ENCODE data around the gene PCNX1. TPM values are rescaled to one million over a fixed set of nuclear protein-coding genes. Genes with fewer than 3 reads are reported as not detected.

Gene PCNX1
- total RNA-seq, 2 donors from 2014 or later = 52.3 to 85.9 TPM

DNA sequence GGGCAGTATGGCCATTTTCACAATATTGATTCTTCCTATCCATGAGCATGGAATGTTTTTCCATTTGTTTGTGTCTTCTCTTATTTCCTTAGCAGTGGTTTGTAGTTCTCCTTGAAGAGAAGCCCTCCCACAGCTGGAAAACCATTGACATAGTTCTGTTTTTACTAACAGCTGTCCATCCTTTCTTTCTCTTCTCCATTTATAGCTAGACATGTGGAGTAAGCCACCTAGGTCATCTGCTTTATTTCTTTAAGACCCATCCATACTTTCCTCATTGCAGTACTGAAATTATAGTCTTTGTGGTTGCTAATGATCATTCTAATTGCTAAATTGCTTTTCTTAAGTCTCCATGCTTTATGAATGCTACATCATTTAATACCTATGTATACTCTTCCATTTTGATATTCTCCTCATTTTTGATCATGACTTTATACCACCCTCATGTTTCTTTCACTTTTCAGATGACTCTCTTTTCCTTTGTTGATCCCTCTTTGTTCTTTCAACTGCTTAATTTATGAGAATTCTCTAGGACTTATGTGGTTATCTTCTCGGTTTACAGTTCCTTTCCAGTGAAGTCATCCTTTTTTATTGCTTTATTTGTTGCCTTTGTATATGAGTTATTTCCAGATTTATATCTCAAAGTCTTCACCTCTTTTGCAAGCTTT, 114.2 kb downstream of the PCNX1 start:
- Histone ChIP-seq H3K27ac (no peak overlapping the region), H3K4me1 (ENCODE audit: control insufficient read depth in 1 of 2, low read depth in 2 of 2) (no peaks in the 10 kb centered on the region), H3K9me3 (no peaks in the 10 kb centered on the region), H3K36me3 (peaks cover 11% of the 10 kb centered on the region), H3K4me3 (no peak overlapping the region), H3K27me3 (replicated peaks; ENCODE audit: insufficient read depth) (no peaks in the 10 kb centered on the region)
- no peak for ATAC-seq (ENCODE audit: insufficient number of reproducible peaks, low FRiP score, low read depth)
- no peak for DNase-seq (ENCODE audit: low spot score)
- TF ChIP-seq, protein P1, sequence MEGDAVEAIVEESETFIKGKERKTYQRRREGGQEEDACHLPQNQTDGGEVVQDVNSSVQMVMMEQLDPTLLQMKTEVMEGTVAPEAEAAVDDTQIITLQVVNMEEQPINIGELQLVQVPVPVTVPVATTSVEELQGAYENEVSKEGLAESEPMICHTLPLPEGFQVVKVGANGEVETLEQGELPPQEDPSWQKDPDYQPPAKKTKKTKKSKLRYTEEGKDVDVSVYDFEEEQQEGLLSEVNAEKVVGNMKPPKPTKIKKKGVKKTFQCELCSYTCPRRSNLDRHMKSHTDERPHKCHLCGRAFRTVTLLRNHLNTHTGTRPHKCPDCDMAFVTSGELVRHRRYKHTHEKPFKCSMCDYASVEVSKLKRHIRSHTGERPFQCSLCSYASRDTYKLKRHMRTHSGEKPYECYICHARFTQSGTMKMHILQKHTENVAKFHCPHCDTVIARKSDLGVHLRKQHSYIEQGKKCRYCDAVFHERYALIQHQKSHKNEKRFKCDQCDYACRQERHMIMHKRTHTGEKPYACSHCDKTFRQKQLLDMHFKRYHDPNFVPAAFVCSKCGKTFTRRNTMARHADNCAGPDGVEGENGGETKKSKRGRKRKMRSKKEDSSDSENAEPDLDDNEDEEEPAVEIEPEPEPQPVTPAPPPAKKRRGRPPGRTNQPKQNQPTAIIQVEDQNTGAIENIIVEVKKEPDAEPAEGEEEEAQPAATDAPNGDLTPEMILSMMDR (IDR thresholded peaks at IDR 0.05) = no peak

DNA sequence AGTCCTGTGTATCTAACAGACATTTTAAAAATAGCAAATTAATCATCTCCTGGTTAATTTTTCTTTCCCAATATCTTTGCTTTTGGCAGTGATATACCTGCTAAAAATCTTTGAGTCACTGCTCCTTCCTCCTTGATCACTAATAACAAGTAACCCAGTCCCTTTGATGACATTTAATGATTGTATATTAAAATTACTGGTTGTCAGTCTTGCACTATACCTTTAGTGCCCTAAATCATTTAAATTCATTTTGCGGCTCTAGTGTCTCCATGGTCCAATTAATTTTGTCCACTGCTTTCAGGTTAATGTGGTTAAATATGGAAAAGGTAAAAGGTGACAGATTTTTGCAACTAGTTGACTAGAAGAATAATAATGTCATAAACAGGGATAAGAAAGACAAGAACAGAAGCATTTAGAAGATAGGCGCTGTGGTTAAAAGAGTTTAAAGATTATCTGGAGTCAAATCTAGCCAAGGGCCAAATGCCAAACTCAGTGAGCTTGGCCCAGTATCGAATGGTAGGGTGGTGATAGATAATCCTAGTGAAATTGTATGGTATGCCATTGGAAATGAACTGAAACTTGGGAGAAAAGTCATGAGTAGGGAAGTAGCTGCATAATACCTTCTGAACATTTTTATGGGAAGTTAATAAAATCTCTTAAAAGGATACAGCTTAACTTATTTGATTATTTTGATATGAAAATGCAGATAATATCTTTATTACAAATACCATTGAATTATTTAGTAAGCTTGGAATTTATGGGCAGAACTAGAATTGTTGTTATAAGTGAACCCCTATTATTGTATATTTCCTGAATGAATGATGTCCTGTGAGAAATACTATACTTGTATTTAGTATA, 115.0 kb downstream of the PCNX1 start:
- Histone ChIP-seq H3K9me3 (no peaks in the 10 kb centered on the region), H3K27ac (no peak overlapping the region), H3K27me3 (replicated peaks; ENCODE audit: insufficient read depth) (no peaks in the 10 kb centered on the region), H3K4me3 (no peak overlapping the region), H3K4me1 (ENCODE audit: control insufficient read depth in 1 of 2, low read depth in 2 of 2) (no peaks in the 10 kb centered on the region), H3K36me3 (peaks cover 11% of the 10 kb centered on the region)
- no peak for DNase-seq (ENCODE audit: low spot score)
- ATAC-seq (ENCODE audit: insufficient number of reproducible peaks, low FRiP score, low read depth) = no peak
- TF ChIP-seq, protein P1 (IDR thresholded peaks at IDR 0.05) = no peak

DNA sequence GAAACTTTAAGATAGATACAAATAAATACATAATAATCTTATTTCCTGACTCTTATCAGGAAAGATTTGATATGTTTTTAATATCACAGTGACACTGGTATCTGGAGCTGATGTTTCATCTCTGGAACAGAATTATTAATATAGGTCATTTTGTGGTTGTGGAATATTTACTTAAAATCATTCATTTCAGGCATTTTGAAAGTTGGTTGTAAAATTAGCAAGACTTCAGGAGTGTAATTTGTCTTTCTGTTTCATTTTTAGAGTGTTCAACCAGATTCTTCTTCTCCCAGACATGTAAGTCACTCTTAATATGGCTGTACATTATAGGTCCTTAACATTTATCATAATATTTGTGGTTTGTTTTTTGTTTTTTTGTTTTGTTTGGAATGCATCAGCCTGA, 115.7 kb downstream of the PCNX1 start:
- TF ChIP-seq, protein P1 (IDR thresholded peaks at IDR 0.05) = no peak

DNA sequence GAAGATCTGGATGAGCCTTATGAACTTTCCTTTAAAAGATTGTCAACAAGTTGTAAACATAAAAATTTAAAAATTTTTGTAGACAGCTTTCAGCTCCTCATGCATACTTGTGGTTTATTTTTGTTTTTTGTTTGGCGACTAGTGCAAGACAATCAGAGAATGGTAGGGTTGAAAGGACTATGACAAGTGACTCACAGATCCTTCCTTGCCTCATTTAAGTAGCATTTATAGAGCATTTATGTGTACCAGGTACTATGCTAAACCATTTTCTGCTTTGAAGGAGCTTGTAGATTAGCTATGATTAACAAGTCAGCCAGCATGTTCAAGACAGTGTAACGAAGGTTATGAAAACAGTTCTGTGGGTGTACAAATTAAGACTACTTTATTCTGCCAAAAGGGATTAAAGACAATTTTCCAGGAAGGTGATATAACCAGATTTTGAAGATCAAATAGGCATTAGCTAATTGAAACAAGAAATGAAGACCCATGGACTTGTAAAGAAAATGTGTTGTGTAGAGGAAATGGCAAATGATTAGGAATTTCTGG, 122.0 kb downstream of the PCNX1 start:
- peaks cover 10% of the 10 kb centered on the region for H3K36me3 ChIP-seq
- H3K27ac ChIP-seq = no peak overlapping the region
- H3K27me3 ChIP-seq (replicated peaks; ENCODE audit: insufficient read depth) = no peaks in the 10 kb centered on the region
- no peak for ATAC-seq (ENCODE audit: insufficient number of reproducible peaks, low FRiP score, low read depth)
- no peak overlapping the region for H3K4me3 ChIP-seq
- no peaks in the 10 kb centered on the region for H3K4me1 ChIP-seq (ENCODE audit: control insufficient read depth in 1 of 2, low read depth in 2 of 2)
- no peak for DNase-seq (ENCODE audit: low spot score)
- H3K9me3 ChIP-seq = no peaks in the 10 kb centered on the region
- TF ChIP-seq, protein P1 (IDR thresholded peaks at IDR 0.05) = no peak

More for the DNA sequence above, 115.7 kb downstream of the PCNX1 start:
- peaks cover 11% of the 10 kb centered on the region for H3K36me3 ChIP-seq
- no peaks in the 10 kb centered on the region for H3K4me1 ChIP-seq (ENCODE audit: control insufficient read depth in 1 of 2, low read depth in 2 of 2)
- DNase-seq (ENCODE audit: low spot score) (no peak), ATAC-seq (ENCODE audit: insufficient number of reproducible peaks, low FRiP score, low read depth) (no peak)
- no peak overlapping the region for H3K4me3 ChIP-seq
- H3K27me3 ChIP-seq (replicated peaks; ENCODE audit: insufficient read depth) = no peaks in the 10 kb centered on the region
- H3K9me3 ChIP-seq = no peaks in the 10 kb centered on the region
- no peak overlapping the region for H3K27ac ChIP-seq

DNA sequence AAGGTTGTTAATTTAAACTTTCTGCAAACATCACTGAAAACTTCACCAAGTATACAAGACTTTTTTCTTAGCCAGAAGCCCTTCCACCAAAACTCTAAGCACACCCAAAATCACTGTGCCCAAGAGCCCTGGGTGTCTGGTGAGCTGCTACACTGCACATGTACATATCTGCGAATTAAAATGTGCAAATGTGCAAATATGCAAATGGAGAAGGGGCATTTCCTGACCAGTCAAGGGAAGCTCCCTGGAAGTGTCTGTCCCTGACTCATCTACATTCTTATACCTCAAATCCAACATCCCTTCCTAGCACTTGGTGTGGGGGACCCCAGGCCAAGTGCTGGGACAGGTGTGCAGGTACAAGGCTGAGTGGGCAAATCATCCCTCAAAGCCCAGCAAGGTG, 123.7 kb downstream of the PCNX1 start:
- peaks cover 11% of the 10 kb centered on the region for H3K36me3 ChIP-seq
- DNase-seq (ENCODE audit: low spot score) (no peak), ATAC-seq (ENCODE audit: insufficient number of reproducible peaks, low FRiP score, low read depth) (no peak)
- TF ChIP-seq, protein P1 (IDR thresholded peaks at IDR 0.05) = no peak
- no peaks in the 10 kb centered on the region for H3K27me3 ChIP-seq (replicated peaks; ENCODE audit: insufficient read depth)
- no peaks in the 10 kb centered on the region for H3K9me3 ChIP-seq
- H3K27ac ChIP-seq = no peak overlapping the region
- no peak overlapping the region for H3K4me3 ChIP-seq
- H3K4me1 ChIP-seq (ENCODE audit: control insufficient read depth in 1 of 2, low read depth in 2 of 2) = no peaks in the 10 kb centered on the region
